H1 (cell line): ENCODE results near the gene NOTUM. TPM values are rescaled to one million over a fixed set of nuclear protein-coding genes. Genes with fewer than 3 reads are reported as not detected.
A peak's percentile ranks its signal among the peaks of the same experiment; 100 is the strongest.

Experiments
- ASH2L ChIP-seq: fragments of 200-600, 300-600 bp; sonication (generic); IDR thresholded peaks from one replicate; pipeline ENCODE4 v1.7.1; 2017; ENCODE audit warnings: low read length
- BACH1 ChIP-seq: IDR thresholded peaks from 2 replicates; pipeline ENCODE4 v1.6.1; 2012; ENCODE audit warnings: low read length, improper control_type of control experiment
- BRCA1 ChIP-seq: IDR thresholded peaks from 2 replicates; pipeline ENCODE4 v1.6.1; 2012; ENCODE audit warnings: low read depth, low read length, improper control_type of control experiment
- CBX5 ChIP-seq: fragments of 300-800, 300-1000 bp; sonication (generic); IDR thresholded peaks from 2 replicates; pipeline ENCODE4 v1.7.1; 2016; ENCODE audit warnings: antibody characterized with exemption, low read length, low read depth
- CBX8 ChIP-seq: fragments of 300-800, 300-1000 bp; sonication (generic); IDR thresholded peaks from 2 replicates; pipeline ENCODE4 v1.7.1; 2016; ENCODE audit warnings: low read depth, low read length, borderline replicate concordance
- CHD1 ChIP-seq: IDR thresholded peaks from 2 replicates; pipeline ENCODE4 v1.6.1; 2012; ENCODE audit warnings: low read depth, low read length, improper control_type of control experiment
- CREB1 ChIP-seq: IDR thresholded peaks from 2 replicates; pipeline ENCODE4 v1.6.1; 2012; ENCODE audit warnings: inconsistent platforms
- GABPA ChIP-seq: IDR thresholded peaks from 2 replicates; pipeline ENCODE4 v1.6.1; 2011; ENCODE audit warnings: mild to moderate bottlenecking, low read length, moderate library complexity, borderline replicate concordance; ENCODE audit not compliant: insufficient read depth
- KDM1A ChIP-seq: fragments of 200-600, 300-600 bp; sonication (generic); IDR thresholded peaks from 2 replicates; pipeline ENCODE4 v1.7.1; 2016; ENCODE audit warnings: mild to moderate bottlenecking, low read length, borderline replicate concordance
- KDM4A ChIP-seq: IDR thresholded peaks from one replicate; pipeline ENCODE4 v1.7.1; 2012; ENCODE audit warnings: low read depth, mild to moderate bottlenecking, moderate library complexity, low read length, inconsistent platforms; ENCODE audit not compliant: severe bottlenecking
- KDM5A ChIP-seq: fragments of 200-600 bp; IDR thresholded peaks from 2 replicates; pipeline ENCODE4 v1.7.1; 2012; ENCODE audit warnings: mild to moderate bottlenecking, low read length, inconsistent platforms, mixed read lengths
- NRF1 ChIP-seq: IDR thresholded peaks from 2 replicates; pipeline ENCODE4 v1.6.1; 2011; ENCODE audit warnings: mild to moderate bottlenecking, low read depth, low read length, improper control_type of control experiment
- POLR2A ChIP-seq, 2 experiments: IDR thresholded peaks; 1 replicate in 1 of 2; 2 replicates in 1 of 2; pipeline ENCODE4 v1.6.1; 2011; ENCODE audit warnings: low read depth in 2 of 2, low read length in 2 of 2, mild to moderate bottlenecking in 2 of 2; ENCODE audit errors: control extremely low read depth in 1 of 2
- POU5F1 ChIP-seq: IDR thresholded peaks from 2 replicates; pipeline ENCODE4 v1.6.1; 2011; ENCODE audit warnings: low read depth, mild to moderate bottlenecking, low read length, moderate library complexity
- RAD21 ChIP-seq, 2 experiments: IDR thresholded peaks in 1 of 2; conservative IDR thresholded peaks in 1 of 2; 2 replicates each; pipeline ENCODE4 v1.6.1; 2011; ENCODE audit warnings: low read depth in 2 of 2, low read length in 2 of 2, improper control_type of control experiment in 1 of 2, inconsistent platforms in 1 of 2, mild to moderate bottlenecking in 1 of 2, moderate library complexity in 1 of 2
- RFX5 ChIP-seq: IDR thresholded peaks from 2 replicates; pipeline ENCODE4 v1.6.1; 2011; ENCODE audit warnings: low read depth, low read length, improper control_type of control experiment, borderline replicate concordance
- RXRA ChIP-seq: IDR thresholded peaks from 2 replicates; pipeline ENCODE4 v1.6.1; 2011; ENCODE audit warnings: low read depth, mild to moderate bottlenecking, low read length, moderate library complexity; ENCODE audit not compliant: insufficient read depth
- SP1 ChIP-seq: IDR thresholded peaks from 2 replicates; pipeline ENCODE4 v1.6.1; 2011; ENCODE audit warnings: low read depth, low read length
- SUZ12 ChIP-seq: fragments of 200-600 bp; sonication (generic); IDR thresholded peaks from 2 replicates; pipeline ENCODE4 v1.6.1; 2012; ENCODE audit warnings: mild to moderate bottlenecking, inconsistent platforms, low read length, moderate library complexity, mixed read lengths
- TBP ChIP-seq: IDR thresholded peaks from 2 replicates; pipeline ENCODE4 v1.6.1; 2011; ENCODE audit warnings: low read depth, low read length, improper control_type of control experiment
- TCF12 ChIP-seq: IDR thresholded peaks from 2 replicates; pipeline ENCODE4 v1.6.1; 2011; ENCODE audit warnings: low read depth, mild to moderate bottlenecking, low read length
- USF2 ChIP-seq: IDR thresholded peaks from 2 replicates; pipeline ENCODE4 v1.6.1; 2011; ENCODE audit warnings: low read length, improper control_type of control experiment
- YY1 ChIP-seq: IDR thresholded peaks from 2 replicates; pipeline ENCODE4 v1.6.1; 2011; ENCODE audit warnings: low read depth, mild to moderate bottlenecking, low read length
- polyA plus RNA-seq, 7 experiments: library from polyadenylated mRNA; depleted of rRNA in 3 of 7; stranded (reverse) in 5 of 7; unstranded in 2 of 7; fragments of >200 nt in 5 of 7; fragments of 200-250 nt in 2 of 7; gene quantifications; 1 replicate in 5 of 7; 2 replicates in 1 of 7; 4 replicates in 1 of 7; pipeline versions ENCODE4 v1.2.1 to v1.2.3, GENCODE V29; 2011 to 2013; ENCODE audit warnings: missing spikeins in 2 of 7, mixed read lengths in 2 of 7
- total RNA-seq: library from RNA; stranded (reverse); fragmentation: NEBNext Ultra II Directional; extraction: Animal tissue kit (Norgen Biotek cat#: 25700); gene quantifications from 2 replicates; pipeline ENCODE4 v1.2.1, GENCODE V29; 2021

Gene NOTUM
- total and polyA plus RNA-seq, 2 of the 8 experiments (the other 6 are each of a cell fraction or from before 2014, with no cell fraction given) = 0.45 to 0.76 TPM

GRCh38 chr17:81927653-81928543 lies 33.1 kb downstream of the NOTUM start, which contains the start of gene MAFG (continued):
- TF ChIP-seq TBP (no peak), USF2 (peak; percentile 98), KDM4A (peak; percentile 90), POLR2A (IDR thresholded peaks at IDR 0.05; ENCODE audit: control extremely low read depth in 1 of 2, low read depth in 2 of 2, low read length in 2 of 2) (no peak), RFX5 (no peak), KDM1A (no peak), BACH1 (0 out of 2 replicates have a peak, but pooled peaks have one; percentile 22), CREB1 (peak; percentile 75), KDM5A (0 out of 2 replicates have a peak, but pooled peaks have one; percentile 26), SP1 (no peak), YY1 (no peak), RAD21 (IDR thresholded peaks at IDR 0.05 in 1 of 2, conservative IDR thresholded peaks at IDR 0.05 in 1 of 2; ENCODE audit: low read depth in 2 of 2, low read length in 2 of 2) (peak; percentile 42 to 69), CHD1 (no peak), BRCA1 (no peak), POU5F1 (no peak), NRF1 (peak; percentile 76), TCF12 (no peak), ASH2L (peak; percentile 54), RXRA (no peak), CBX8 (no peak), CBX5 (no peak), SUZ12 (no peak), GABPA (peak; percentile 49; the same call in 1 of the 2 replicates)
